ENCODE results near the gene HAUS1. TPM values are rescaled to one million over a fixed set of nuclear protein-coding genes. Genes with fewer than 3 reads are reported as not detected.
"Not testable (repeated sequence)": the region's sequence is repeated elsewhere in the genome, so short reads cannot be mapped to it uniquely, and the experiment has no call there.

Gene HAUS1
- total RNA-seq, 2 experiments from 2014 or later, result 61.1 to 66.3 TPM

DNA sequence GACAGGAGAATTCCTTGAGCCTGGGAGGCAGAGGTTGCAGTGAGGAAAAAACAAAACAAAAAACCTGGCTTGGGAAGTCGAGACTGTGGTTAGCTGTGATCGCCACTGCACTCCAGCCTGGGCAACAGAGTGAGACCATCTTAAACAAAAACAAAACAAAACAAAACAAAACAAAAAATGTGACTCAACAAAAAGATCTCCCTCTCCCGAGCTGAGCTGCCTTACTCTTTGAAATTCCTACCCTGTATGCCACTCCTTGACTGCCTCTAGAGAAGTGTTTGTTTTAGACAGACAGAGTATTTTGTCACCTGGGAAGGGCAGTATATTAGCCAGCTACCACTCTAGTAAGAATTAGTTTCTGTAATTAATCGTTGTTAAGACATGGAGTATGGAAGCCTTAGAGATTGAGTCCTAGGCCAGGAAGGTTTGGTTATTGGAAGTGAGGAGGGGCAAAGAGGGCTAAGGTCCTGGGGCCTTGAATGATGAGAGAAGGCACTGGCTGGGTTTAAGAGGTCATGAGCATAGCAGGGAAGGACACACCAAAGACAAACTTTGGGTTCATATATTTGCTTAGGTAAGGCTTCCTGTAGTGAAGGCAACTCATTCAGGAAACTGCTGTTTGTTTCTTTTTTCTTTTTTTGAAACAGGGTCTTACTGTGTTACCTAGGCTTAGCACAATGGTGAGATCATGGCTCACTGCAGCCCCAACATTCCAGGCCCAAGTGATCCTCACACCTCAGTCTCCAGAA, 56.0 kb downstream of the HAUS1 start:
- Mint-ChIP-seq H3K4me3 (no peak overlapping the region), H3K27me3 (no peaks in the 10 kb centered on the region), H3K9me3 (no peaks in the 10 kb centered on the region), H3K36me3 (peaks cover 5% of the 10 kb centered on the region), H3K27ac (peak overlapping the region; percentile 4), H3K4me1 (peaks cover 38% of the 10 kb centered on the region)
- no peak for DNase-seq

- peaks cover 33% of the 10 kb centered on the region for H3K4me1 Mint-ChIP-seq
- not testable (repeated sequence) for H3K27ac Mint-ChIP-seq, H3K9me3 Mint-ChIP-seq, H3K27me3 Mint-ChIP-seq, DNase-seq, H3K4me3 Mint-ChIP-seq, H3K36me3 Mint-ChIP-seq
These were observed 56.7 kb downstream of the HAUS1 start for GRCh38 chr18:46160840-46161239.

DNA sequence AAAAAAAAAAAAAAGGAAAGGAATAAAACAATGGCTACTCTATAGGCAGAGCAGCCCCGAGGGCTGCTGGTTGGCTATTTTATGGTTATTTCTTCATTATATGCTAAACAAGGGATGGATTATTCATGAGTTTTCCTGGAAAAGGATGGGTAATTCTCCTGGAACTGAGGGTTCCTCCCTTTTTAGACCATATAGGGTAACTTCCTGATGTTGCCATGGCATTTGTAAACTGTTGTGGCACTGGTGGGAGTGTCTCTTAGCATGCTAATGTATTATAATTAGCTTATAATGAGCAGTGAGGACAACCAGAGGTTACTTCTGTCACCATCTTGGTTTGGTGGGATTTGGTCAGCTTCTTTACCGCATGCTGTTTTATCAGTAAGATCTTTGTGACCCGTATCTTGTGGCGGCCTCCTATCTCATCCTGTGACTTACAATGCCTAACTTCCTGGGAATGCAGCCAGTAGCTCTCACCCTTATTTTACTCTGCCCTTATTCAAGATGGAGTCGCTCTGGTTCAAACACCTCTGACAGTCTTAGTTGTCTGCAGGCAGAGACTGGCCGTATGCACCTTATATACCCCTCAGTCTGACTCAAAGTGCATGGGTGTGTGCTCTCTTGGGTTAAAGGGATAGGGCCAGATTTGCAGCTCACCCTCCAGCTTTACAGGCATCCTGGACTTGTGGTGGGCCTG, 57.7 kb downstream of the HAUS1 start:
- Mint-ChIP-seq H3K4me3 (no peak overlapping the region), H3K27ac (no peak overlapping the region), H3K36me3 (peaks cover 3% of the 10 kb centered on the region), H3K27me3 (no peaks in the 10 kb centered on the region), H3K9me3 (no peaks in the 10 kb centered on the region), H3K4me1 (peaks cover 28% of the 10 kb centered on the region)
- no peak for DNase-seq

- H3K4me1 Mint-ChIP-seq, result peaks cover 23% of the 10 kb centered on the region
- no peaks in the 10 kb centered on the region for H3K9me3 Mint-ChIP-seq
- no peaks in the 10 kb centered on the region for H3K27me3 Mint-ChIP-seq
- H3K36me3 Mint-ChIP-seq, result no peaks in the 10 kb centered on the region
- H3K27ac Mint-ChIP-seq, result no peak overlapping the region
- H3K4me3 Mint-ChIP-seq, result no peak overlapping the region
- DNase-seq, result no peak
These were observed 58.9 kb downstream of the HAUS1 start for GRCh38 chr18:46163091-46163490.

DNA sequence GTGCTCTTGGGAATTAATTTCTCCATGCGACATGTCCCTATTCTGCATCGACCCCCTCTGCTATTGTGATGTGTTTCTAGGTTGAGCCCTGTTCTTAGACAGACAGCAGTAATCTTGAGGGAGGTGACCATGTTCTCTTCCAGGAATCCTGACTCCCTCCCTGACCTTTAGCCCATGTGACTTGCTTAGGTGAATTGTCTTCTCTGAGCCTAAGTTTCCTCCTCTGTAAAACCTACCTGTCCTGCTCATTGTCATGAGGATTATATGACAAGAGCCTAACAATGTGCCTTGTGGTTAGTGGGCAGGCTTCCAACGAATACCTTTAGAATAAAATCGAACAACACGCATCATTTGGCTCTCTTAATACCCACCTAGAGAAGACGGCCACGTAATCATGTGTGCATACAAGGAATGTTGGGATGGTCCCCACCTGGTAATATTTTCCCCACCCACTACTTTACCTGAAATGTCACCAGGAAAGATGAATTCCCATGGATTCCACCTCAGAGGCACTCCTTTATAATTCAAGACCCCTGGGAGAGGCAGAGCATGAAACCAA, 59.8 kb downstream of the HAUS1 start:
- H3K4me1 Mint-ChIP-seq, result peaks cover 27% of the 10 kb centered on the region
- H3K27me3 Mint-ChIP-seq, result no peaks in the 10 kb centered on the region
- H3K4me3 Mint-ChIP-seq, result no peak overlapping the region
- H3K36me3 Mint-ChIP-seq, result no peaks in the 10 kb centered on the region
- no peak overlapping the region for H3K27ac Mint-ChIP-seq
- DNase-seq, result no peak
- no peaks in the 10 kb centered on the region for H3K9me3 Mint-ChIP-seq

GRCh38 chr18:46164502-46164901, 60.3 kb downstream of the HAUS1 start:
- not testable (repeated sequence) for H3K27me3 Mint-ChIP-seq, H3K4me3 Mint-ChIP-seq, DNase-seq, H3K27ac Mint-ChIP-seq, H3K36me3 Mint-ChIP-seq, H3K9me3 Mint-ChIP-seq
- peaks cover 32% of the 10 kb centered on the region for H3K4me1 Mint-ChIP-seq

DNA sequence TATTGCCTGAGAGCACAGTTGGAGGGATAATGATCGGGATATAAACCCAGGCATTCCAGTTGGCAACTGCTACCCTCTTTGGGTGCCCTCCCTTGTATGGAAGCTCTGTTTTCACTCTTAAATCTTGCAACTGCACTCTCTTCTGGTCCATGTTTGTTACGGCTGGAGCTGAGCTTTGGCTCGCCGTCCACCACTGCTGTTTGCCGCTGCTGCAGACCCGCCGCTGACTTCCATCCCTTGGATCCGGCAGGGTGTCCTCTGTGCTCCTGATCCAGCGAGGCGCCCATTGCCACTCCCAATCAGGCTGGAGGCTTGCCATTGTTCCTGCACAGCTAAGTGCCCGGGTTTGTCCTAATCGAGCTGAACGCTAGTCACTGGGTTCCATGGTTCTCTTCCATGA, 60.7 kb downstream of the HAUS1 start:
- Mint-ChIP-seq H3K36me3 (no peaks in the 10 kb centered on the region), H3K27me3 (no peaks in the 10 kb centered on the region), H3K9me3 (no peaks in the 10 kb centered on the region), H3K4me3 (no peak overlapping the region), H3K4me1 (peaks cover 35% of the 10 kb centered on the region), H3K27ac (no peak overlapping the region)
- no peak for DNase-seq

GRCh38 chr18:46166261-46166970, 62.2 kb downstream of the HAUS1 start:
- H3K27me3 Mint-ChIP-seq, result no peaks in the 10 kb centered on the region
- H3K4me3 Mint-ChIP-seq, result no peak overlapping the region
- peak overlapping the region; percentile 54 for H3K27ac Mint-ChIP-seq
- peaks cover 27% of the 10 kb centered on the region for H3K4me1 Mint-ChIP-seq
- no peaks in the 10 kb centered on the region for H3K36me3 Mint-ChIP-seq
- no peaks in the 10 kb centered on the region for H3K9me3 Mint-ChIP-seq
- DNase-seq, result no peak

DNA sequence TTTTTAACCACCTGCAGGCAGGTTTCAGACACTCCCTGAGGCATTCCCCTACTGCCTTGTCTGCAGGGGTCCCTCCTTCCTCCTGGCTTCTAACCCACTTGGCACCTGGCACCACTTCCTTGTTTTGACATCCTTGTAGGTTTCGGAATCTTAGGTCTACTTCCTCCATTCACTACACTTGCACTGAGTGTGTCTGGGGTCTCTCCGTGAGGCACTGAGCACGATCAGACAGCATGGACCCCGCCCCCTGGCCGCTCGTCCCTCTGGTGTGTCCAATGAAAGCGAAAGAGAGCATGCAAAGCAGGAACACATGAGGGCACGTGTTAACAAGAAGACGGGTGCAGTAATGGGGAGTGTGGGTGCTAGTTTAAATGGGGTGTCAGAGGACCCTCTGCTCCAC, 63.8 kb downstream of the HAUS1 start:
- H3K4me1 Mint-ChIP-seq, result peaks cover 35% of the 10 kb centered on the region
- DNase-seq, result peak; percentile 70

DNA sequence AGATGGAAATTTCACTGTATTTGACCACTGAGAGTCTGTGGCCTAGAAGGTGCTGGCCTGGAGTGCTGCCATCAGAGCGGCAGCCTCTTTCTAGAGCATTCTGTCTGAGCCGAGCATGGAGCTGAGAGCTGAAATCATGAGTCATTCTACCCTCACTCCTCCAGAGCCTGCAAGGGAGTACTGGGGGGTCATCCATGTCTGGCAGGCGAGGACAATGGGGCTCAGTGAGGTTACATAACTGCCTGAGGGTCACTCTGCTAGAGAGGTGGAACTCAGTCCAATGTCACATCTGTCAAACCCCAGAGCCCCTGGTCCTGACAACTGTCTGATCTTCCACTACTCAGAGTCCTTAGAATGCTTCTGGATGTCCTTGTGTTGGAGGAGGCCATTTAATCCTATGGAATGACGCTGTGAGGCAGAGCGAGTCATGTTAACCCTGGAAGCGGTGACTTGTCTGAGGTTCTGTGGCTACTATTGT, 65.3 kb downstream of the HAUS1 start:
- Mint-ChIP-seq H3K4me3 (no peak overlapping the region), H3K36me3 (peaks cover 2% of the 10 kb centered on the region), H3K4me1 (peaks cover 36% of the 10 kb centered on the region), H3K27me3 (no peaks in the 10 kb centered on the region), H3K27ac (peak overlapping the region; percentile 76), H3K9me3 (no peaks in the 10 kb centered on the region)
- peak; percentile 29 for DNase-seq

More for the DNA sequence above, 63.8 kb downstream of the HAUS1 start:
- Mint-ChIP-seq H3K27ac (peak overlapping the region; percentile 79), H3K27me3 (no peaks in the 10 kb centered on the region), H3K36me3 (no peaks in the 10 kb centered on the region), H3K9me3 (no peaks in the 10 kb centered on the region), H3K4me3 (peak overlapping the region; percentile 61)

DNA sequence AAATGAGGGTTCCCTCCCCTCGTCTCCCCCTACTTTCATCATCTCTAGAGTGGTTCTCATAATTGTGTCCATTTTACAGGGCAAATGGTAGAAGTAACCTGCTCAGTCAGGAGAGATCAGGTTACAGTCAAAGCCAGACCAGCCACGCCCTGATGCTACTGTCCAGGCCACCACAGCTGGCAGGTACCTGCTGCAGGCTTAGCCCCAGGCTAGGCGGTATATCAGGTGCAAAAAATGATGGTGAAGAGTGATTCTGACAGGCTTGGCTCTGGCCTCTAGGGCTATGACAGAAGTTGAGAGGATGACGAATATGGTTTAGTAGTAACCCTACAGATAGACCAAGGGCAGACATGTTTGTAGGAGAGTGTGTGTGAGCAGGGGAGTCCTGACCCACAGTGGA, 67.1 kb downstream of the HAUS1 start:
- Mint-ChIP-seq H3K36me3 (peaks cover 20% of the 10 kb centered on the region), H3K27me3 (no peaks in the 10 kb centered on the region), H3K4me1 (peaks cover 43% of the 10 kb centered on the region), H3K4me3 (no peak overlapping the region), H3K27ac (no peak overlapping the region), H3K9me3 (no peaks in the 10 kb centered on the region)
- no peak for DNase-seq

- peak overlapping the region; percentile 99 for H3K27ac Mint-ChIP-seq
- peak; percentile 96 for DNase-seq
- H3K36me3 Mint-ChIP-seq, result peaks cover 34% of the 10 kb centered on the region
- H3K27me3 Mint-ChIP-seq, result no peaks in the 10 kb centered on the region
- peaks cover 43% of the 10 kb centered on the region for H3K4me1 Mint-ChIP-seq
- peak overlapping the region; percentile 95 for H3K4me3 Mint-ChIP-seq
- no peaks in the 10 kb centered on the region for H3K9me3 Mint-ChIP-seq
These were observed 69.5 kb downstream of the HAUS1 start for GRCh38 chr18:46173393-46174341.

DNA sequence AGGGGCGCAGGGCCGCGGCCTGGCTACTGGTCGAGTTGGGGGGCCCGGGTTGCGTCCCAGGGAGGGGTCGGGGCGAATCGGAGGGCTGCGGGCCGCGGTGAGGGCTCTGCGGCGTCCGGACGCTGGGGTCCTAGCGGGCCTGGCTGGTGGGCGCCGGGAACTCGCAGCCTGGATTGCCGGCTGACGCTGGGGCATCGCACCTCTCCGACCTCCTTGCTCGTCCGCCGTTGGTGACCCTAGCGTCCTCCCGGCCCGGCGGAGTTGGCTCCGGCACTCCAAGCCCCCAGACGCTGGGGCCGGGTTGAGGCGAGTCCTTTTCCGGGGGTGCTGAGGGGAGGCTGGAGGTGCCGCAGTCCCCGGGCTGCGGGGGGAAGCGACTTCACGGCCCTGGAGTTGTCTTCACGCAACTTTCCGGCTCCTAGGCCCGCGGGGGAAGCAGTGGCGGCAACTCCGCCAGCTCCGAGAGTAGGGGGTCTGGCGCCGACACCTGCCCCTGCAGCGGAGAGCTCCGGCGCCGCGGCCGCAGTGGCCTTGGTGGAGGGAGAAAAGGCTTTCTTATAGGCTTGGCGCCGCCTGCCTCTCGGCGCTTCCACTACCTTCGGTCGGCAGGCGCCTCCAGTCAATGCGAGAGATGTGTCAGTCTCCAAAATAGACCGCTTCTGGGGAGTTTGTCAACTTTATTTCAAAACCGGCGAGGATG, 70.3 kb downstream of the HAUS1 start:
- Mint-ChIP-seq H3K4me1 (peaks cover 35% of the 10 kb centered on the region), H3K36me3 (peaks cover 36% of the 10 kb centered on the region), H3K9me3 (no peaks in the 10 kb centered on the region), H3K27ac (peak overlapping the region; percentile 99), H3K4me3 (peak overlapping the region; percentile 95), H3K27me3 (no peaks in the 10 kb centered on the region)
- peak; percentile 59 for DNase-seq

DNA sequence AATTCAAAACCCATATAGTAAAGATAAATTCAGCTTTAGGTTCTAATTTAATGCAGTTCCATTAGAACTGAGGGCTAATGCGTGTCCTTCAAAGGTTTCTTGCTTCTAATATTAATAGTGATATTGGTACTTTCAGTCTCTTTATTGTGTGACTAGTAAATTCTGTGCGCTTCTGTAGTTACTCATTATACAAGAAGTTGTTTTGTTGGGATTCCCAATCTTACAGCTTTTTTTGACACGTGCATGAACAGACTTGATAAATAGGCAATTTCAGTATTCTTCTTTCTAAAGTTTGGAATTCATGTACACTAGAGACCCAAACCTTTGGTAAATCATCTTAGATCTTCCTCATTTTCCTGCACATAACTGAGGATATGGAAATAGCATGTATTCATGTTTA, 71.8 kb downstream of the HAUS1 start:
- no peaks in the 10 kb centered on the region for H3K9me3 Mint-ChIP-seq
- peak overlapping the region; percentile 42 for H3K27ac Mint-ChIP-seq
- H3K27me3 Mint-ChIP-seq, result no peaks in the 10 kb centered on the region
- peak overlapping the region; percentile 95 for H3K4me3 Mint-ChIP-seq
- H3K36me3 Mint-ChIP-seq, result peaks cover 48% of the 10 kb centered on the region
- no peak for DNase-seq
- H3K4me1 Mint-ChIP-seq, result peaks cover 42% of the 10 kb centered on the region

Data from activated naive CD8-positive, alpha-beta T cell treated with anti-CD3 and anti-CD28 coated beads for 36 hours (primary cell).